COLO668 (cell line): ENCODE results near the gene DCAF4L1.
A peak's percentile ranks its signal among the peaks of the same experiment; 100 is the strongest.

Experiments
- DNase-seq: peaks from one replicate; lab custom pipeline; 2025; ENCODE audit not compliant: unreplicated experiment; lab: John Stamatoyannopoulos, UW

The DCAF4L1 gene

GRCh38 chr4:41989994-41990364 is 8.4 kb downstream of the DCAF4L1 start:
- DNase-seq = no peak

DNA sequence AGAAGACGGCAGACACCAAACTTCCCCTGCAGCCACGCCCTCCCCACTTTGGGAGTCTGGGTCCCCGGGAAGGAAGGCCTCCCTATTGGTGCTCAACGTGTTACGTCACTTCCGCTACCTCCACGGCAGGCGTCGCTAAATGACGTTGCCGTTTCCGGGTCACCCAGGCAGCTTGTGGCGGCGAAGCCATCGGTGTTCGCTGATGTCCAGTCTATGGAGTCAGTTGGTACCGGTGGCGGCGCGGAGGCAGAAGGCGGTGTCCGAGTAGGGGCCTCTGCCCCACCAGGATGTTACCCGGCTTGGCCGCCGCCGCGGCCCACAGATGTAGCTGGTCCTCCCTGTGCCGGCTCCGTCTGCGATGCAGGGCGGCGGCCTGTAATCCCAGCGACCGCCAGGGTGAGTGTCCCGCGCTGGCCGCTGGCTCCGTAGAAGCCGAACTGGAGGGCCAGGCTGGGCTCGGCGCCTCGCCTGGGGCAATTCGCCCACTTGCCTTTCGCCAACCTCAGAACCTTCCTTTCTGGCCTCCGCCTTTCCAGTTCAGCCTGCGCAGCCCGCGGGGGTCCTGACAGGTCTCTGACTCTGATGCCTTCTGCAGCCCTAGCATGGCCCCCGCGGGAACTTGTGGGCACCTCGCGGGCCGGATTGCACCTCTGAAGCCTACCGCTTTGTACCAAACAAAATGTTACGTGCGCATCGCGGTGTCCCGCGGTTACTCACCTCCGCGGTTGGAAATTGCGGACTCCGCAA is 9.0 kb downstream of the DCAF4L1 start, which contains the start of gene SLC30A9:
Gene SLC30A9 (plus strand): TSS at position 166 of the 747 bp plus-strand sequence. CDS start 122 bp downstream, at position 288.
- peak; percentile 92 for DNase-seq

GRCh38 chr4:41991916-41992767 is 10.6 kb downstream of the DCAF4L1 start:
- DNase-seq = no peak

- no peak for DNase-seq
These were observed 11.7 kb downstream of the DCAF4L1 start for GRCh38 chr4:41992967-41993857.

DNA sequence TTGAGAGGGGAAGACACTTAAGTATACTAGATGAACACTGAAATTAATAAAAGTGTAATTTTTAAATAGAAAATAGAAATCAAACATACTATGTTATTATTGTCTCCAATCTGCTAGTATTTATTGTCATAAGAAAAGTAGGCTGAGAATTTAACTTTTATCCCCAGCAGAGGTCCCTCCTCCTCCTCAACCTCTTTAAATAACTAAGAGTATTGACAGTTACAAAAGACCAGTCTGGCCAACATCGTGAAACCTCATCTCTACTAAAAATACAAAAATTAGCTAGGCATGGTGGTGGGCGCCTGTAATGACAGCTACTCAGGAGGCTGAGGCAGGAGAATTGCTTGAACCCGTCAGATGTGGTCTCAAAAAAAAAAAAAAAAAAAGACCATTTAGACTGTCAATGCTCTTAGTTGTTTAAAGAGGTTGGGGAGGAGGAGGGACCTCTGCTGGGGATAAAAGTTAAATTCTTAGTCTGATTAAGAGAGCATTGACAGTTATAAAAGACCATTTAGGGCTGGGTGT is 13.0 kb downstream of the DCAF4L1 start:
- DNase-seq = no peak

DNA sequence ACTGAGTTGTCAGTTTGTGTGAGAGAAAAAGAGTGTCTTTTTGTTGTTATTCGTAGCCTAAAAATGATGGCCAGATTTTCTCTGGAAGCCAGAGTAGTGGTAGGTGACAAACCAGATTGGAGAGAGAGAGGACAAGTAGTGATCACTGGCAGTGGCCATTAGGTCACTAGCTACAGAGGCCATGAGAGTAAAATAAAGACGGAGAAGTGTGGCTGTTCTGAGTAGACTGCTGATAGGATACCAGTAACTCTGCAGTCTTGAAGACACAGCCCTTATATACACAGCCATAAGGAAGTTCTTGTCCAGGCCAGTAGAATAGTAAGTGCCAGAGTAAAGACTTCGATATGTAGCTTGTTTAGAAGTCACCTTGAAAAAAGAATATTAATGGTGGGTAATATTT is 16.5 kb downstream of the DCAF4L1 start:
- no peak for DNase-seq

DNA sequence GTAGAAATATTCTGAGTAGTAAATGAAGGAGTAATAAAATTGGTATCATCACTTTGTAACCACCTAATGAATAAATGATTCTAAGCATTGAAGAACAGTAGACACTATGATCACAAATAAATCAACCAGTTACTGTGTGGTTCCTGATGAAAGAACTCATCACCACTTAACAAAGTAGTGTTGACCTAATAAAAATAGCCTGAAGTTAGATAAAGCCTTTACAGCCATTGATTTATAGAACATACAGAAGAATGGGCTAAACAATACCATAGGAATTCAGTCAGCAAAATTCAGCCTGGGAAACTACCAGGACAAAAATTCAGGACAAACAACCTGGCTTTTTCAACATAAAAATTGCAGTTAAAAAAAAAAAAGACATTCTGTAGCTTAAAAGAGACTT is 17.8 kb downstream of the DCAF4L1 start:
- DNase-seq = no peak

DNA sequence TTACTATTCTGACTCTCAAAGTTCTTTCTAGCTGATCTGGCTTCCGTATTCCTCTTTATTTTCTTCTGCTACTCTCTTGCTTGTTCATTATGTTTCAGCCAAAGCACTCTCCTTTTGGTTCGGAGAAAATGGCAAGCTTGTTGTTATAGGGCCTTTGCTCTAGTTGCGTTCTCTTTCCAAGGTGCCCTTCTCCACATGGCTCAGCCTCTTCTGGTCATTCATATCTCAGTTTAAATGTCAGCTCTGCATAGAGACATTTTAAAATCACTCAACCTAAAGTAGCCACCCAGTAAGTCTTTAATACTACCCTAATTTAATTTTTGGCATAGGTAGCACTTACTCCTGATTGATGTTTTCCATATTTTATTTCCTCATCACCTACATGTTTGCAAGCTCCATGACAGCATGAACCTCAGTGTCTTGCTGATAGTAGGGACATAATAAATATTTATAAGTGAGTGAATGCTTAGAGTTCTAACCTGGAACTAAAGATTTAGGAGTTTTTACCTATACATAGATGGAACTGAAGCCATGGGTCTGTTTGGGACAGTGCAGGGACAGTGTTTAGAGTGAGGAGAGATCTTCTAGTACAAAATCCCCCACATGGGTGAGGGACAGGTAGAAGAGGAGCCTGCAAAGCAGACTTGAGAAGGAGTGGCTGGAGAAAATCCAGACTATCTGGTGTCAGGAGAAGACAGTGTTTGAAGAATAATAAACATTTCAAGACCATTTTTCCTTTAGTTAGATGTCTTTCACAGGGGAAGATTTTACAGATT is 26.6 kb downstream of the DCAF4L1 start:
- no peak for DNase-seq

DNA sequence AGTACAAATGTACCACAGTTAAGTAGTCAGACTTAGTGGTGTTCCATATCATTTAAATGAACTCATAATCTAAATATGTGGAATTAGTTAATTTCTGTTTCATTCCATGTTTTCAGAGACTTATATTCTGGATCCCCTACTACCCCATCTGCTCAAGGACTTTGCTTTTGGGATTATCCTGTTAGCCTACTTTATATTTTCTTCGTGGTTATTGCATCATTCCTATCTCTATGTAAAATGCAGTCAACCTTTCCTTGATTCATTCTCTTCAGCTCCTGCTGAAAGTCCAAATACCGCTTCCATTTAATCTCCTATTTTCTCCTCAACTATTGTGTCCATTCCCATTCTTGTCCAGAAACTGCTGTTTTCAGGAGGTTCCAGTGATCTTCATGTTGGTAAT is 33.9 kb downstream of the DCAF4L1 start:
- DNase-seq = no peak

DNA sequence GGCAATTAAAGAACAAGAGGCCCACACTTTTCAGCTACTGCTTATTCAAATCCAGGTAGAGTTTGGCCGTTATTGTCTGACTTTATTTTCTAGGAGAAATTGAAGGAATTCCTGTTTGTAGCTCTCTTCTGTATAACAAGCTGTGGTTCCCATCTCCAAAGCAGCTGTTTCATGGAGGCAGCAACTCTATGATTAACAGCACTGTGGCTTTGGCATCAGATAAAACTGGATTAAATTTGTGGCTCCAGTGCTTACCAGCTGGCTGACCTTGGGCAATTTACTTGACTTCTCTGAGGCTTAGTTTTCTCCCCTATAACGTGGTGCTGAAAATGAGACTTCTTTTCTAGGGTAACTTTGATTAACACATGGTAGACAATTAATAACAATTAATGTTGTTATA is 36.9 kb downstream of the DCAF4L1 start:
- no peak for DNase-seq
